SK-N-MC (cell line): ENCODE measurements around the gene NFATC2.

ENCODE experiments used
- EZH2 ChIP-seq: fragments of 200-600 bp; sonication (generic); IDR thresholded peaks from one replicate; pipeline ENCODE4 v1.6.1; 2017; ENCODE audit warnings: antibody characterized with exemption
- FOXP2 ChIP-seq: optimal IDR thresholded peaks from 2 replicates; pipeline ENCODE3; 2011; ENCODE audit warnings: mild to moderate bottlenecking, moderate library complexity; ENCODE audit not compliant: insufficient read depth; ENCODE audit errors: extremely low read length, control extremely low read depth
- POLR2AphosphoS5 ChIP-seq: IDR thresholded peaks from 2 replicates; pipeline ENCODE4 v1.6.1; 2012; ENCODE audit warnings: mild to moderate bottlenecking, low read depth, low read length, borderline replicate concordance

DNA sequence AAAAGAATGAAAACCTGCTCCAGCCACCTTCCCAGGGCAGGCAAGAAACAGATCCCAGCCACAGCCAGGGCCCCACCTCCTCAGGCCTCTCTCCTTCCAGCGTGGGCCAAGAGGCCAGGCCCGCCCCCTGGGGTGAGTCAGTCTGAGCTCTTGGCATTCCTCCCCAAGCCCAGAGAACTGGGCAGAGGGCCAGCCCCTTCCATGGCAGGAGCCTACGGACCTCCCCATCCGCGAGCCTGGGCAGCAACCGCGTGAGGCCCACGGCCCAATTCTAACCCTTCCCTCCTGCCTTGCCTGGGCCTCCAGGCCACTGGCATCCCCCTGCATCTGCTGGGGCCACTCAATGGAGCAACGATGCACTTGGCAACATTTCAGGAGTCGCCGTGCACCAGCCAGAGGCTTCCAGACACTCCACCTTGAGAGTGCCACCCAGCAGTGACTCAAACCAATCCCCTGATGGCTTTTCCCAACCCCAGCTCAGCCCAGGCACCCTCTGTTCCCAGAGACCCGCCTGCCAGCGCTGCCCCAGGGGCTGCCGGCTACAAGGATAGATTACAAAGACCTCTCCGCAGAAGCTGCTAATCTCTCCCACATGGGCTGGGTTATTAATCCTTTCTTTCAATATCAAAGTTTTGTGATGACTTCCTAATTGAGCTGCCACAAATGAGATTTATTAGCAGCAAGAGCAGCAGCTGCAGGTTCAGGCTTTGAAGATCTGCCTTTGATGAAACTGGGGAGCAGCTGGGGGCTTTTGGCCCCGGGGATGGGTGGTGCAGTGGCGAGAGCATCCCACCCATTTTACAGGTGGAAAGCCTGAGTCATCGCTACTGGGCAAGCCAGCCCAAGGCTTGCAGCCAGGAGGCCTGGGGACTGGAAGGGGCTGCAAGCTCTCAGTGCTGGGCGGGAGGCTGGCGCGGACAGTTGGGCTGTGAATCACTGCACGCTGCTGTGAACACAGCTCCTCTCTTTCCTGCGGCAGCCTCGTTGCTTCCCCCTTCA, 85.7 kb downstream of the NFATC2 start:
- no peak for TF ChIP-seq POLR2AphosphoS5
- TF ChIP-seq EZH2: no peak
- TF ChIP-seq FOXP2: no peak
